WTC11 (cell line): ENCODE data around the gene PRKN. TPM values are rescaled to one million over a fixed set of nuclear protein-coding genes. Genes with fewer than 3 reads are reported as not detected.

Source experiments
- ATAC-seq: fragments of 200-7000 bp; cut with Tn5 transposase; 2 replicates; pipeline ENCODE4 v1.10.0; 2021; ENCODE audit warnings: mild to moderate bottlenecking, moderate library complexity
- CTCF ChIA-PET: fragments of 300-600 bp; sonication (Branson Sonifier 250); formaldehyde crosslinking; loops from one replicate; lab custom pipeline; 2021; ENCODE audit warnings: antibody characterized with exemption; lab: Charles Lee
- POLR2A ChIA-PET: fragments of 350-600 bp; sonication (Branson Sonifier 250); formaldehyde crosslinking; loops from one replicate; lab custom pipeline; 2021; ENCODE audit warnings: antibody characterized with exemption; lab: Charles Lee
- DNase-seq: peaks from one replicate; pipeline ENCODE4 v3.0.0; 2021; ENCODE audit warnings: low spot score
- H3K27ac Mint-ChIP-seq: 2 replicates; pipeline ENCODE4 v1.8.0; 2021; ENCODE audit warnings: mixed read lengths
- H3K27me3 Mint-ChIP-seq: 2 replicates; pipeline ENCODE4 v1.8.0; 2021; ENCODE audit warnings: low read depth, mild to moderate bottlenecking, moderate library complexity, mixed read lengths
- H3K36me3 Mint-ChIP-seq: 2 replicates; pipeline ENCODE4 v1.8.0; 2021; ENCODE audit warnings: mixed read lengths
- H3K4me1 Mint-ChIP-seq: 2 replicates; pipeline ENCODE4 v1.8.0; 2022; ENCODE audit warnings: mixed read lengths
- H3K4me3 Mint-ChIP-seq: 2 replicates; pipeline ENCODE4 v1.8.0; 2021; ENCODE audit warnings: mild to moderate bottlenecking, moderate library complexity, mixed read lengths
- H3K9me3 Mint-ChIP-seq: 2 replicates; pipeline ENCODE4 v1.8.0; 2021; ENCODE audit warnings: mixed read lengths
- CREM ChIP-seq: sonication (generic); formaldehyde crosslinking; IDR thresholded peaks from 2 replicates; pipeline ENCODE4 v1.8.1; 2022; ENCODE audit warnings: mild to moderate bottlenecking, missing genetic modification reagents, moderate library complexity
- ETV6 ChIP-seq: sonication (generic); formaldehyde crosslinking; IDR thresholded peaks from 2 replicates; pipeline ENCODE4 v1.8.1; 2022; ENCODE audit warnings: mild to moderate bottlenecking, missing genetic modification reagents
- FOXJ3 ChIP-seq: sonication (generic); formaldehyde crosslinking; IDR thresholded peaks from 2 replicates; pipeline ENCODE4 v1.9.0; 2021; ENCODE audit warnings: missing genetic modification reagents, mild to moderate bottlenecking, borderline replicate concordance
- FOXP1 ChIP-seq: sonication (generic); formaldehyde crosslinking; IDR thresholded peaks from 2 replicates; pipeline ENCODE4 v1.8.0; 2022; ENCODE audit warnings: missing genetic modification reagents, mild to moderate bottlenecking, moderate library complexity, borderline replicate concordance
- GABPB1 ChIP-seq: sonication (generic); formaldehyde crosslinking; IDR thresholded peaks from 2 replicates; pipeline ENCODE4 v1.8.1; 2023; ENCODE audit warnings: mild to moderate bottlenecking, missing genetic modification reagents
- GTF2I ChIP-seq: fragments of 250-450 bp; sonication (Bioruptor Pico); conservative IDR thresholded peaks from 2 replicates; pipeline ENCODE4 v1.4.0; 2021; ENCODE audit warnings: mild to moderate bottlenecking
- IRF2 ChIP-seq: sonication (generic); formaldehyde crosslinking; IDR thresholded peaks from 2 replicates; pipeline ENCODE4 v1.8.0; 2022; ENCODE audit warnings: low read depth, missing genetic modification reagents, borderline replicate concordance
- NFATC4 ChIP-seq: fragments of 250-450 bp; sonication (Bioruptor Pico); IDR thresholded peaks from 2 replicates; pipeline ENCODE4 v1.9.0; 2021; ENCODE audit warnings: mild to moderate bottlenecking
- NR2C2 ChIP-seq: sonication (generic); formaldehyde crosslinking; IDR thresholded peaks from 2 replicates; pipeline ENCODE4 v1.8.0; 2022; ENCODE audit warnings: mild to moderate bottlenecking, missing genetic modification reagents
- OVOL2 ChIP-seq: fragments of 250-450 bp; sonication (Bioruptor Pico); IDR thresholded peaks from 2 replicates; pipeline ENCODE4 v1.9.0; 2021; ENCODE audit warnings: mild to moderate bottlenecking, borderline replicate concordance
- PRRX2 ChIP-seq: fragments of 250-450 bp; sonication (Bioruptor Pico); IDR thresholded peaks from 2 replicates; pipeline ENCODE4 v1.8.0; 2021; ENCODE audit warnings: mild to moderate bottlenecking
- SMAD3 ChIP-seq: sonication (generic); formaldehyde crosslinking; IDR thresholded peaks from 2 replicates; pipeline ENCODE4 v1.8.0; 2022; ENCODE audit warnings: missing genetic modification reagents, mild to moderate bottlenecking, borderline replicate concordance
- SP1 ChIP-seq: sonication (generic); formaldehyde crosslinking; conservative IDR thresholded peaks from 2 replicates; pipeline ENCODE4 v1.8.1; 2022; ENCODE audit warnings: missing genetic modification reagents
- ZNF232 ChIP-seq: sonication (generic); formaldehyde crosslinking; IDR thresholded peaks from 2 replicates; pipeline ENCODE4 v1.8.0; 2022; ENCODE audit warnings: mild to moderate bottlenecking, missing genetic modification reagents
- total RNA-seq: library from RNA; stranded (reverse); gene quantifications from 3 replicates; pipeline ENCODE4 v1.2.3, GENCODE V29; 2021
- TF ChIP-seq, protein P1 (sequence below): sonication (generic); formaldehyde crosslinking; IDR thresholded peaks from 2 replicates; pipeline ENCODE4 v1.8.0; 2022; ENCODE audit warnings: mild to moderate bottlenecking, missing genetic modification reagents
- TF ChIP-seq, protein P2 (sequence below): fragments of 250-450 bp; sonication (Bioruptor Pico); IDR thresholded peaks from 2 replicates; pipeline ENCODE4 v1.9.0; 2021; ENCODE audit warnings: mild to moderate bottlenecking
- TF ChIP-seq, protein P3 (sequence below): sonication (generic); formaldehyde crosslinking; IDR thresholded peaks from 2 replicates; pipeline ENCODE4 v1.8.1; 2022; ENCODE audit warnings: mild to moderate bottlenecking, missing genetic modification reagents, moderate library complexity, borderline replicate concordance
- TF ChIP-seq, protein P4 (sequence below): fragments of 200-600 bp; IDR thresholded peaks from 2 replicates; pipeline ENCODE4 v1.8.0; 2022; ENCODE audit warnings: antibody characterized with exemption
- TF ChIP-seq, protein P5 (sequence below): sonication (generic); formaldehyde crosslinking; IDR thresholded peaks from 2 replicates; pipeline ENCODE4 v1.8.0; 2022; ENCODE audit warnings: mild to moderate bottlenecking, missing genetic modification reagents
- TF ChIP-seq, protein P6 (sequence below): fragments of 250-450 bp; sonication (Bioruptor Pico); IDR thresholded peaks from 2 replicates; pipeline ENCODE4 v1.9.0; 2021; ENCODE audit warnings: mild to moderate bottlenecking
- TF ChIP-seq, protein P7 (sequence below): sonication (generic); formaldehyde crosslinking; IDR thresholded peaks from 2 replicates; pipeline ENCODE4 v1.8.1; 2023; ENCODE audit warnings: mild to moderate bottlenecking, missing genetic modification reagents, moderate library complexity
- TF ChIP-seq, protein P8 (sequence below): sonication (generic); formaldehyde crosslinking; IDR thresholded peaks from 2 replicates; pipeline ENCODE4 v1.8.0; 2023; ENCODE audit warnings: missing genetic modification reagents

Gene PRKN
- total RNA-seq, 1 experiment from 2014 or later, result 0.59 TPM

DNA sequence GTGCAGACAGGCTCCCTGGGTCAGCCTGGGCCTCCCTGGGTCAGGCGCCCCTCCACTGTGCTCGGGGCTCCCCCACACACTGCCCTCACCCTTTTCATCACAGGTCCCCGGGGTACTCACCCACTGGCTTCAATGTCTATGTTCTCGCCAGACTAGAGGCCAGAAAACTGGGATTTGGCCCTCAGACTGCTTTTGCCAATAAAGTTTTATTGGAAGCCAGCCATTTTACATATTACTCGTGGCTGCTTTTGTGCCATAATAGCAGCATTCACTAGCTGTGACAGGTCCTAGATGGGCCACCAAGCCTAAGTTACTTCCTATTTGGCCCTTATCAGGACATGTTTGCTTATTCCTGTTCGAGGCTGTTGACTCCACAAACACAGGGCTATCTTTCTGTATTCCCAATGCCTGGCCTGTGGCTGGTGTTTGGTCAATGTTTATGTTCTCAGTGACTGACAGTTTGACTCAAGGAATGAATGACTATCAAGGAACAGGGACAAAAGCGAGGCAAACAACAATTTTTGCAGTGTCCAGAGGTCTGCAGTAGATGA lies 928.6 kb downstream of the PRKN start:
- CTCF ChIA-PET, result no interaction called here
- Mint-ChIP-seq H3K27me3 (no peaks in the 10 kb centered on the region), H3K9me3 (no peaks in the 10 kb centered on the region)

DNA sequence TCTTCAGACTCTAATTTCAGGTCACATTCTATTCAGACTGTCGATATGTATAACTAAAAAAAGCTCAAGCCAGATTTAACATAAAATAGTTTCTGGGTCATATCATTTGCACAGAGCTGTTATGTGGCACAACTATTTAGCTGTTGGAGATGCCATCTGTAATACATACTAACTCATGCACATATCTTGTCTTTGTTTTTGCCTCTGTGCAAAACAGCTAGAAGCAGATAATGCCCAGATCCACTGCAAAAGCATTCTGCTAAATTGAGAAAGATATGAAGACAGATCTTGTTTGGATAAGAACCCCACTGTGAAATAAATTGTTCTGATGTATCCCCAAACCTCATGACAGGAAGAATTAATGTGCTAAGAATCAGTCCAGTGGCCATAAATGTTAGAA lies 930.9 kb downstream of the PRKN start:
- TF ChIP-seq SP1 (CRISPR knock-in tag), result no peak
- no peak for TF ChIP-seq ETV6
- TF ChIP-seq CREM (CRISPR knock-in tag), result no peak
- TF ChIP-seq, protein P1, sequence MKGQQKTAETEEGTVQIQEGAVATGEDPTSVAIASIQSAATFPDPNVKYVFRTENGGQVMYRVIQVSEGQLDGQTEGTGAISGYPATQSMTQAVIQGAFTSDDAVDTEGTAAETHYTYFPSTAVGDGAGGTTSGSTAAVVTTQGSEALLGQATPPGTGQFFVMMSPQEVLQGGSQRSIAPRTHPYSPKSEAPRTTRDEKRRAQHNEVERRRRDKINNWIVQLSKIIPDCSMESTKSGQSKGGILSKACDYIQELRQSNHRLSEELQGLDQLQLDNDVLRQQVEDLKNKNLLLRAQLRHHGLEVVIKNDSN (CRISPR knock-in tag), result no peak
- no peak for TF ChIP-seq FOXJ3 (CRISPR knock-in tag)
- TF ChIP-seq, protein P2, sequence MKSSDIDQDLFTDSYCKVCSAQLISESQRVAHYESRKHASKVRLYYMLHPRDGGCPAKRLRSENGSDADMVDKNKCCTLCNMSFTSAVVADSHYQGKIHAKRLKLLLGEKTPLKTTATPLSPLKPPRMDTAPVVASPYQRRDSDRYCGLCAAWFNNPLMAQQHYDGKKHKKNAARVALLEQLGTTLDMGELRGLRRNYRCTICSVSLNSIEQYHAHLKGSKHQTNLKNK (CRISPR knock-in tag), result no peak
- TF ChIP-seq FOXP1 (CRISPR knock-in tag), result no peak
- no peak for TF ChIP-seq OVOL2 (CRISPR knock-in tag)
- no peak for TF ChIP-seq PRRX2 (CRISPR knock-in tag)
- TF ChIP-seq, protein P3, sequence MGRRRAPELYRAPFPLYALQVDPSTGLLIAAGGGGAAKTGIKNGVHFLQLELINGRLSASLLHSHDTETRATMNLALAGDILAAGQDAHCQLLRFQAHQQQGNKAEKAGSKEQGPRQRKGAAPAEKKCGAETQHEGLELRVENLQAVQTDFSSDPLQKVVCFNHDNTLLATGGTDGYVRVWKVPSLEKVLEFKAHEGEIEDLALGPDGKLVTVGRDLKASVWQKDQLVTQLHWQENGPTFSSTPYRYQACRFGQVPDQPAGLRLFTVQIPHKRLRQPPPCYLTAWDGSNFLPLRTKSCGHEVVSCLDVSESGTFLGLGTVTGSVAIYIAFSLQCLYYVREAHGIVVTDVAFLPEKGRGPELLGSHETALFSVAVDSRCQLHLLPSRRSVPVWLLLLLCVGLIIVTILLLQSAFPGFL, result no peak
- no peak for TF ChIP-seq SMAD3
- TF ChIP-seq NFATC4 (CRISPR knock-in tag), result no peak
- peaks cover 4% of the 10 kb centered on the region for H3K9me3 Mint-ChIP-seq
- ChIA-PET CTCF (no interaction called here), POLR2A (no interaction called here)
- no peak for DNase-seq
- H3K36me3 Mint-ChIP-seq, result no peaks in the 10 kb centered on the region
- no peaks in the 10 kb centered on the region for H3K27me3 Mint-ChIP-seq
- H3K4me3 Mint-ChIP-seq, result no peak overlapping the region
- no peak overlapping the region for H3K27ac Mint-ChIP-seq
- no peaks in the 10 kb centered on the region for H3K4me1 Mint-ChIP-seq
- ATAC-seq, result no peak

More for the DNA sequence above, 928.6 kb downstream of the PRKN start:
- POLR2A ChIA-PET, result interaction anchor here (0.6 kb wide), 1 partner anchor 161 kb away, joined by 4 read pairs; no protein-coding TSS in a partner anchor
- H3K4me3 Mint-ChIP-seq, result no peak overlapping the region
- H3K36me3 Mint-ChIP-seq, result no peaks in the 10 kb centered on the region
- H3K27ac Mint-ChIP-seq, result no peak overlapping the region
- H3K4me1 Mint-ChIP-seq, result no peaks in the 10 kb centered on the region
- no peak for DNase-seq
- TF ChIP-seq, protein P4, sequence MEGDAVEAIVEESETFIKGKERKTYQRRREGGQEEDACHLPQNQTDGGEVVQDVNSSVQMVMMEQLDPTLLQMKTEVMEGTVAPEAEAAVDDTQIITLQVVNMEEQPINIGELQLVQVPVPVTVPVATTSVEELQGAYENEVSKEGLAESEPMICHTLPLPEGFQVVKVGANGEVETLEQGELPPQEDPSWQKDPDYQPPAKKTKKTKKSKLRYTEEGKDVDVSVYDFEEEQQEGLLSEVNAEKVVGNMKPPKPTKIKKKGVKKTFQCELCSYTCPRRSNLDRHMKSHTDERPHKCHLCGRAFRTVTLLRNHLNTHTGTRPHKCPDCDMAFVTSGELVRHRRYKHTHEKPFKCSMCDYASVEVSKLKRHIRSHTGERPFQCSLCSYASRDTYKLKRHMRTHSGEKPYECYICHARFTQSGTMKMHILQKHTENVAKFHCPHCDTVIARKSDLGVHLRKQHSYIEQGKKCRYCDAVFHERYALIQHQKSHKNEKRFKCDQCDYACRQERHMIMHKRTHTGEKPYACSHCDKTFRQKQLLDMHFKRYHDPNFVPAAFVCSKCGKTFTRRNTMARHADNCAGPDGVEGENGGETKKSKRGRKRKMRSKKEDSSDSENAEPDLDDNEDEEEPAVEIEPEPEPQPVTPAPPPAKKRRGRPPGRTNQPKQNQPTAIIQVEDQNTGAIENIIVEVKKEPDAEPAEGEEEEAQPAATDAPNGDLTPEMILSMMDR, result no peak
- TF ChIP-seq, protein P5, sequence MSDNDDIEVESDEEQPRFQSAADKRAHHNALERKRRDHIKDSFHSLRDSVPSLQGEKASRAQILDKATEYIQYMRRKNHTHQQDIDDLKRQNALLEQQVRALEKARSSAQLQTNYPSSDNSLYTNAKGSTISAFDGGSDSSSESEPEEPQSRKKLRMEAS (CRISPR knock-in tag), result no peak
- TF ChIP-seq GTF2I (CRISPR knock-in tag), result no peak
- ATAC-seq, result no peak

DNA sequence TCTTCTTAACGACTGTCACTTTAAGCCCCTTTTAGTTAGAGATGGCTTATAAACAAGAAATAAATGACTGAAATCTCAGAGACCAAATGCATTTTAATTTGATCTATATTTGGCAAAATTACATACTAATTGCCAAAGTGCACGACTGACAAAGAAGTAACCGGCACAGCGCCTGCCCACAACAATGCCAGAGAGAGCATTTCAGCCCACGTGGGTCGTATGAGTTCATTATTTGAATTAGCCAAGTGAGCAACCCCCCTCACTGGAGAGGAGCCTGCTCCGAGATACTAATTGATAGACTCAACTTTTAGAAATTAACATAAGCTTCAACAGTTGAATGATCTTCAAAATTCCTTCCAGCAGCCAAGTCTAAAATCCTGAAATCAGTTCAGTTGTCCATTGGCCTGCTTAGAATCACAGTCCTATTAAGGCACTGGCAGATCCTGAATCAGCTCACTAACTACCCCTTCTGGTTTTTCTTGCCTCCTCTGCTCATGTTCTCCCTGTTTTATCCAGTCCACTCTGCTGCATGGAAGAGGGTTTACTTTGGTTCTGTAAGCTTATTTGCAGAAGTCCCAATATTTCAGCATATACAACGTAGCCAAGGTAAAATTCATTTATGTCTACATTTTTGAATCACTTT lies 934.6 kb downstream of the PRKN start:
- POLR2A ChIA-PET, result no interaction called here
- Mint-ChIP-seq H3K27ac (no peak overlapping the region), H3K4me1 (no peaks in the 10 kb centered on the region), H3K9me3 (peaks cover 21% of the 10 kb centered on the region), H3K27me3 (no peaks in the 10 kb centered on the region), H3K4me3 (no peak overlapping the region), H3K36me3 (no peaks in the 10 kb centered on the region)
- CTCF ChIA-PET, result no interaction called here
- no peak for ATAC-seq
- no peak for DNase-seq
- TF ChIP-seq ZNF232 (CRISPR knock-in tag) (no peak), GABPB1 (CRISPR knock-in tag) (no peak), NR2C2 (CRISPR knock-in tag) (no peak), IRF2 (CRISPR knock-in tag) (no peak), FOXP1 (CRISPR knock-in tag) (no peak)
- TF ChIP-seq, protein P6, sequence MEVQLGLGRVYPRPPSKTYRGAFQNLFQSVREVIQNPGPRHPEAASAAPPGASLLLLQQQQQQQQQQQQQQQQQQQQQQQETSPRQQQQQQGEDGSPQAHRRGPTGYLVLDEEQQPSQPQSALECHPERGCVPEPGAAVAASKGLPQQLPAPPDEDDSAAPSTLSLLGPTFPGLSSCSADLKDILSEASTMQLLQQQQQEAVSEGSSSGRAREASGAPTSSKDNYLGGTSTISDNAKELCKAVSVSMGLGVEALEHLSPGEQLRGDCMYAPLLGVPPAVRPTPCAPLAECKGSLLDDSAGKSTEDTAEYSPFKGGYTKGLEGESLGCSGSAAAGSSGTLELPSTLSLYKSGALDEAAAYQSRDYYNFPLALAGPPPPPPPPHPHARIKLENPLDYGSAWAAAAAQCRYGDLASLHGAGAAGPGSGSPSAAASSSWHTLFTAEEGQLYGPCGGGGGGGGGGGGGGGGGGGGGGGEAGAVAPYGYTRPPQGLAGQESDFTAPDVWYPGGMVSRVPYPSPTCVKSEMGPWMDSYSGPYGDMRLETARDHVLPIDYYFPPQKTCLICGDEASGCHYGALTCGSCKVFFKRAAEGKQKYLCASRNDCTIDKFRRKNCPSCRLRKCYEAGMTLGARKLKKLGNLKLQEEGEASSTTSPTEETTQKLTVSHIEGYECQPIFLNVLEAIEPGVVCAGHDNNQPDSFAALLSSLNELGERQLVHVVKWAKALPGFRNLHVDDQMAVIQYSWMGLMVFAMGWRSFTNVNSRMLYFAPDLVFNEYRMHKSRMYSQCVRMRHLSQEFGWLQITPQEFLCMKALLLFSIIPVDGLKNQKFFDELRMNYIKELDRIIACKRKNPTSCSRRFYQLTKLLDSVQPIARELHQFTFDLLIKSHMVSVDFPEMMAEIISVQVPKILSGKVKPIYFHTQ (CRISPR knock-in tag), result no peak
- TF ChIP-seq, protein P7, sequence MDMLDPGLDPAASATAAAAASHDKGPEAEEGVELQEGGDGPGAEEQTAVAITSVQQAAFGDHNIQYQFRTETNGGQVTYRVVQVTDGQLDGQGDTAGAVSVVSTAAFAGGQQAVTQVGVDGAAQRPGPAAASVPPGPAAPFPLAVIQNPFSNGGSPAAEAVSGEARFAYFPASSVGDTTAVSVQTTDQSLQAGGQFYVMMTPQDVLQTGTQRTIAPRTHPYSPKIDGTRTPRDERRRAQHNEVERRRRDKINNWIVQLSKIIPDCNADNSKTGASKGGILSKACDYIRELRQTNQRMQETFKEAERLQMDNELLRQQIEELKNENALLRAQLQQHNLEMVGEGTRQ (CRISPR knock-in tag), result no peak
- TF ChIP-seq, protein P8, sequence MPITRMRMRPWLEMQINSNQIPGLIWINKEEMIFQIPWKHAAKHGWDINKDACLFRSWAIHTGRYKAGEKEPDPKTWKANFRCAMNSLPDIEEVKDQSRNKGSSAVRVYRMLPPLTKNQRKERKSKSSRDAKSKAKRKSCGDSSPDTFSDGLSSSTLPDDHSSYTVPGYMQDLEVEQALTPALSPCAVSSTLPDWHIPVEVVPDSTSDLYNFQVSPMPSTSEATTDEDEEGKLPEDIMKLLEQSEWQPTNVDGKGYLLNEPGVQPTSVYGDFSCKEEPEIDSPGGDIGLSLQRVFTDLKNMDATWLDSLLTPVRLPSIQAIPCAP (CRISPR knock-in tag), result no peak
- TF ChIP-seq, protein P3, result no peak
